K562 (cell line): ENCODE measurements around the gene ECI1. TPM values are rescaled to one million over a fixed set of nuclear protein-coding genes. Genes with fewer than 3 reads are reported as not detected.

Experiments used
- ATAC-seq: fragments of 200-7000 bp; cut with Tn5 transposase; 3 replicates; pipeline ENCODE4 v1.9.1; 2020; ENCODE audit warnings: moderate library complexity
- BruUV-seq: library from RNA; stranded (reverse); fragments of 400-500 nt; replicated peaks from 2 replicates; lab custom pipeline; 2021; lab: Mats Ljungman, UMichigan
- CTCF ChIA-PET: fragments of 300-600 bp; formaldehyde crosslinking; extraction: SDS; loops from one replicate; lab custom pipeline; 2021; ENCODE audit warnings: low intra/inter-chr PET ratio; lab: Yijun Ruan, JAX
- POLR2A ChIA-PET: fragments of 300-600, 350-650 bp; sonication (Branson Sonifier 250); formaldehyde crosslinking; extraction: SDS; loops from one replicate; lab custom pipeline; 2021; ENCODE audit warnings: antibody characterized with exemption, inconsistent platforms; lab: Yijun Ruan, JAX
- DNase-seq, 4 experiments: peaks; one replicate each; pipeline versions ENCODE4 v3.0.0 to v3.0.0-alpha.2; 2011 to 2018; ENCODE audit warnings: low spot score in 3 of 4, mixed read lengths in 3 of 4; ENCODE audit errors: extremely low read depth in 1 of 4
- FAIRE-seq: peaks from 2 replicates; lab custom pipeline; 2011; peaks lifted over from hg19 to GRCh38; lab: Jason Lieb, UNC
- H2AFZ ChIP-seq: 2 replicates; pipeline ENCODE4 v1.6.0; 2011; ENCODE audit warnings: low read depth, low read length, control low read depth, inconsistent platforms
- H3K27ac ChIP-seq: fragments of 200-600 bp; 3 replicates; pipeline ENCODE4 v1.8.0; 2011; ENCODE audit warnings: low read depth, mild to moderate bottlenecking, control low read depth, inconsistent platforms, low read length, moderate library complexity, mixed read lengths; ENCODE audit errors: extremely low read depth
- H3K27me3 ChIP-seq, 2 experiments: fragments of 300-600 bp in 1 of 2; 2 replicates in 1 of 2; 3 replicates in 1 of 2; pipeline versions ENCODE4 v1.6.0 to v1.8.0; 2011; ENCODE audit warnings: inconsistent platforms in 2 of 2, low read length in 2 of 2, mild to moderate bottlenecking in 1 of 2, mixed read lengths in 1 of 2, moderate library complexity in 1 of 2; ENCODE audit not compliant: control insufficient read depth in 2 of 2, insufficient read depth in 2 of 2
- H3K36me3 ChIP-seq: fragments of 300-600 bp; 3 replicates; pipeline ENCODE4 v1.8.0; 2011; ENCODE audit warnings: mild to moderate bottlenecking, low read length, inconsistent platforms; ENCODE audit not compliant: control insufficient read depth, insufficient read depth
- H3K4me1 ChIP-seq, 2 experiments: fragments of 200-600 bp in 1 of 2; replicated peaks in 1 of 2; 2 replicates in 1 of 2; 3 replicates in 1 of 2; pipeline versions ENCODE4 v1.5.1 to v1.8.0; 2011; ENCODE audit warnings: inconsistent platforms in 2 of 2, low read length in 2 of 2, mild to moderate bottlenecking in 1 of 2, mixed read lengths in 1 of 2, moderate library complexity in 1 of 2; ENCODE audit not compliant: control insufficient read depth in 2 of 2, insufficient read depth in 2 of 2
- H3K4me2 ChIP-seq: 2 replicates; pipeline ENCODE4 v1.6.1; 2011; ENCODE audit warnings: low read length, control low read depth, inconsistent platforms, mixed read lengths; ENCODE audit not compliant: insufficient read depth
- H3K4me3 ChIP-seq: fragments of 200-600 bp; sonication (generic), shearing (Covaris generic); 2 replicates; pipeline ENCODE4 v1.5.1; 2016; ENCODE audit warnings: control low read depth, inconsistent platforms
- H3K79me2 ChIP-seq: fragments of 200-600 bp; 3 replicates; pipeline ENCODE4 v1.8.0; 2011; ENCODE audit warnings: low read length, inconsistent platforms; ENCODE audit not compliant: control insufficient read depth, insufficient read depth
- H3K9ac ChIP-seq, 2 experiments: 2 replicates each; pipeline versions ENCODE4 v1.6.0 to v1.6.1; 2011; ENCODE audit warnings: low read depth in 2 of 2, low read length in 2 of 2, control low read depth in 1 of 2, inconsistent platforms in 1 of 2, mild to moderate bottlenecking in 1 of 2, mixed read lengths in 1 of 2; ENCODE audit not compliant: insufficient read depth in 1 of 2
- H3K9me1 ChIP-seq: one replicate; pipeline ENCODE4 v1.6.0; 2011; ENCODE audit warnings: inconsistent platforms, mild to moderate bottlenecking, low read length, moderate library complexity; ENCODE audit not compliant: control insufficient read depth, insufficient read depth
- H3K9me3 ChIP-seq: replicated peaks from 2 replicates; pipeline ENCODE4 v1.5.1; 2011; ENCODE audit warnings: low read depth, low read length, inconsistent platforms; ENCODE audit not compliant: control insufficient read depth, insufficient read depth
- H4K20me1 ChIP-seq: replicated peaks from 2 replicates; pipeline ENCODE4 v1.6.1; 2011; ENCODE audit warnings: low read length, inconsistent platforms, mixed read lengths; ENCODE audit not compliant: control insufficient read depth, insufficient read depth
- CHCHD3 ChIP-seq: fragments of 250-450 bp; sonication (Bioruptor Pico); IDR thresholded peaks from 2 replicates; pipeline ENCODE4 v2.1.2; 2022; ENCODE audit warnings: mild to moderate bottlenecking
- DACH1 ChIP-seq: fragments of 450-650 bp; IDR thresholded peaks from 2 replicates; pipeline ENCODE4 v1.6.1; 2018; ENCODE audit not compliant: partially characterized antibody
- ETS2 ChIP-seq: IDR thresholded peaks from 2 replicates; pipeline ENCODE4 v1.6.1; 2016; ENCODE audit warnings: borderline replicate concordance, missing genetic modification characterization, mild to moderate bottlenecking, moderate library complexity, missing compliant biosample characterization; ENCODE audit not compliant: poor library complexity, severe bottlenecking
- KLF1 ChIP-seq: fragments of 450-650 bp; IDR thresholded peaks from 2 replicates; pipeline ENCODE4 v1.6.1; 2016; ENCODE audit warnings: missing genetic modification characterization, missing compliant biosample characterization
- NR4A1 ChIP-seq, 2 experiments: fragments of 250-450 bp in 1 of 2; fragments of 450-650 bp in 1 of 2; sonication (Bioruptor Pico) in 1 of 2; IDR thresholded peaks; 2 replicates each; pipeline versions ENCODE4 v1.4.0 to v1.6.1; 2016 to 2020; ENCODE audit warnings: mild to moderate bottlenecking in 2 of 2, missing compliant biosample characterization in 1 of 2, missing genetic modification characterization in 1 of 2, moderate library complexity in 1 of 2
- POLR2G ChIP-seq: fragments of 200-400 bp; formaldehyde crosslinking; IDR thresholded peaks from 2 replicates; pipeline ENCODE4 v1.6.1; 2017; ENCODE audit warnings: low read depth, mild to moderate bottlenecking, antibody characterized with exemption, low read length, moderate library complexity
- ZBTB7A ChIP-seq: IDR thresholded peaks from 2 replicates; pipeline ENCODE4 v1.6.1; 2011; ENCODE audit warnings: low read depth, mild to moderate bottlenecking, low read length, moderate library complexity, borderline replicate concordance; ENCODE audit not compliant: control insufficient read depth
- ZFX ChIP-seq: sonication (generic); formaldehyde crosslinking; IDR thresholded peaks from 2 replicates; pipeline ENCODE4 v1.8.0; 2022; ENCODE audit warnings: mild to moderate bottlenecking, missing genetic modification reagents, moderate library complexity
- ZNF699 ChIP-seq: fragments of 250-450 bp; sonication (Bioruptor Pico); IDR thresholded peaks from 2 replicates; pipeline ENCODE4 v1.8.0; 2021; ENCODE audit warnings: mild to moderate bottlenecking, moderate library complexity; ENCODE audit not compliant: insufficient replicate concordance
- ZNF707 ChIP-seq: fragments of 250-450 bp; sonication (Bioruptor Pico); conservative IDR thresholded peaks from 2 replicates; pipeline ENCODE4 v1.8.0; 2022; ENCODE audit warnings: inconsistent platforms, mild to moderate bottlenecking, moderate library complexity
- WGBS: fragments of 100-300 bp; shearing (Covaris generic); methylation state at CpG from one replicate; pipeline ENCODE4 v1.1.6; 2016; ENCODE audit warnings: low coverage, mixed read lengths; ENCODE audit not compliant: insufficient coverage; ENCODE audit errors: missing lambda C conversion rate; 5-methylcytosine and 5-hydroxymethylcytosine counted together
- in situ Hi-C: fragments of 300-500 bp; cut with MboI; formaldehyde crosslinking; loops from 4 replicates; pipeline ENCODE4 v1.15.0; 2018; ENCODE audit warnings: inconsistent platforms, mixed read lengths
- intact Hi-C: fragments of 100-400 bp; cut with micrococcal nuclease; formaldehyde crosslinking; loops from 2 replicates; pipeline ENCODE4 v1.14.2; 2022
- polyA plus RNA-seq, 8 experiments: library from polyadenylated mRNA; depleted of rRNA in 4 of 8; stranded (reverse) in 5 of 8; unstranded in 3 of 8; fragments of >200 nt; fragmentation: Nextera tagmentation in 2 of 8; fragmentation: Illumina TruSeq in 1 of 8; extraction: Ambion mirVana in 2 of 8; extraction: Trizol in 1 of 8; gene quantifications; 2 replicates each; pipeline versions ENCODE4 v1.2.1 to v1.2.3, GENCODE V29; 2011 to 2014; ENCODE audit warnings: inconsistent platforms in 1 of 8, missing spikeins in 1 of 8
- total RNA-seq, 7 experiments: library from RNA; depleted of rRNA in 6 of 7; stranded (reverse); fragments of >200 nt in 6 of 7; fragmentation: Illumina TruSeq in 2 of 7; extraction: Trizol in 2 of 7; gene quantifications; 2 replicates each; pipeline versions ENCODE4 v1.2.1 to v1.2.3, GENCODE V29; 2011 to 2021; ENCODE audit warnings: low replicate concordance in 1 of 7
- TF ChIP-seq, protein P1 (sequence below): fragments of 450-650 bp; IDR thresholded peaks from 2 replicates; pipeline ENCODE4 v1.7.0; 2016; ENCODE audit warnings: borderline replicate concordance

ECI1 gene
- total and polyA plus RNA-seq, 9 of the 15 experiments (the other 6 are each of a cell fraction or from before 2014, with no cell fraction given) = 4.7 to 189 (median 54.0) TPM

DNA sequence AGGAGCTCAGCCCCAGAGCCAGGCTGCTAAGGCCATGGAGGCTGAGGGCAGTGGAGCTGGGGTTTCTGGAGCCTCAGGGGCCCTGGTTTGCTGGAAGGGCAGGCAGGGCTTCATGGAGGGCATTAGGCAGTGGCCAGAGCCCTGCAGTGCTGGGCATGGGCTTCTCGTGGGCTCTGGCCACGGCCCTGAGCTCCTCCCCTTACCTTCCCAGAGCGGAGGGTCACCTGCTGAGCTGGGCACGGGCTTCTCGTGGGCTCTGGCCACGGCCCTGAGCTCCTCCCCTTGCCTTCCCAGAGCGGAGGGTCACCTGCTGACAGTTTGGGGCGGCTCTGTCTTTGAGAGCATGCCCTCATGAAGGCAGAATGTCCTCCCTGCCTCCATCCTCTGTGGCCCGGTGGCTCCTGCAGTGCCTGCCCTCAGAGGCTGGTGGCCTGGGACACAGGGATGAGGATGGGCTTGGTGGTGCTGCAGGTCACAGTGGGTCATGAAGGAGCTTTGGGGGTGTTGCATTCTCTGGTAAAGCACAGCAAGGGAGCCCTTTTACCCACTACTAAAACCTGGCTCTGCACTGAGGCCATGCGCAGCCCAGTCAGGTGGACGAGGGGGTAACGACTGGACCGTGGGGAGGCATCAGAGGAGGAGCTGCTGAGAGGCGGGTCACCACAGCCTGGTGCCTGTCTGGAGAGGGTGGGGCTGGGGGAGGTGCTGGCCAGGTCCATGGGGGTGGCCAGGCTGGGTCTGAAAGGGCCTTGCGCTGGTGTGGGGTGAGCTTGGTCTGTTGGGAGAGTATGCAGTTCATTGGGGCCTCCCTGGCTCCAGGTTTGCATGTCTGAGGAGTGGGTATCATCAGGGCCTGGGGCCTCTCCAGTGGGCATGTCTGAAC is 19.4 kb upstream of the ECI1 start:
- ATAC-seq = no peak
- Histone ChIP-seq H3K4me2 (no peak overlapping the region), H3K4me3 (no peak overlapping the region), H2AFZ (no peak overlapping the region), H3K9ac (peak overlapping the region in 1 of 2 experiments; percentile 85; a peak in 2 of 4 replicates), H3K27ac (no peak overlapping the region), H3K9me1 (peaks cover 3% of the 10 kb centered on the region), H4K20me1 (peaks cover 4% of the 10 kb centered on the region), H3K4me1 (peaks cover 10 to 68% of the 10 kb centered on the region in 2 experiments; a peak in 4 of 5 replicates), H3K36me3 (peaks cover 10% of the 10 kb centered on the region; the same call in 2 of the 3 replicates), H3K9me3 (no peaks in the 10 kb centered on the region), H3K27me3 (no peaks in the 10 kb centered on the region), H3K79me2 (peaks cover 46% of the 10 kb centered on the region)
- TF ChIP-seq POLR2G = peak; percentile 3
- no peak for TF ChIP-seq CHCHD3 (CRISPR knock-in tag)
- WGBS = 79% methylated on average over 11 of the region's 15 CpGs
- ChIA-PET CTCF (no interaction called here), POLR2A (interaction anchor here (0.7 to 1.9 kb wide), 9 partner anchors 7 to 261 kb away, joined by 3 to 8 read pairs (median 3); partner anchors contain the start of gene ECI1)
- DNase-seq = no peak
- no peak for FAIRE-seq
- no TSS peak for BruUV-seq
- intact Hi-C loops (no loop called here), in situ Hi-C loops (no loop called here)

DNA sequence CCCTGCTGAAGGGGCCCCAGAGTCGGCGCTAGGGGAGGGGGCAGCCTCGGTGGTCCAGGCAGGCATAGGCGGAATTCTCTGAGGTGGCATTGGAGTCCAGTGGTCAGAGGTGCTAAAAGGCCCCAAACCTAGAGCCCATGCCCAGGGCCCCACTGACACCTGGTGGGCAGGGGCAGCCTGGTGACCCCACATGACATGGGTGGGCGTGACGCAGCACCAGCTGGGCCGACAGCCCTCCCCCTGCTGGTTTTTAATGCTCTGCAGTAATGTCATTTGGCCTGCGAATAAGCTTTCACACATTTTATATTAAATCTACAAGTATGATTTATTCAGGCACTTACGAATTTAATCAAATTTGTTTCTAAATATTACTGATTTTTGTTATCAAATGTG is 18.7 kb upstream of the ECI1 start:
- POLR2A ChIA-PET = interaction anchor here (1.0 to 2.1 kb wide), 5 partner anchors 9 to 32 kb away, joined by 3 to 14 read pairs (median 3); partner anchors contain the start of gene ECI1
- DNase-seq (no peak), FAIRE-seq (no peak), ATAC-seq (no peak)
- no TSS peak for BruUV-seq
- no peaks in the 10 kb centered on the region for H3K9me3 ChIP-seq
- H3K27me3 ChIP-seq = no peaks in the 10 kb centered on the region
- 79% methylated on average over 9 of the region's 9 CpGs for WGBS
- H4K20me1 ChIP-seq = peaks cover 12% of the 10 kb centered on the region
- H3K79me2 ChIP-seq = peaks cover 54% of the 10 kb centered on the region
- peaks cover 3% of the 10 kb centered on the region for H3K9me1 ChIP-seq
- no peak overlapping the region for H2AFZ ChIP-seq
- in situ Hi-C loops = no loop called here
- H3K9ac ChIP-seq = peak overlapping the region in 1 of 2 experiments; percentile 14; a peak in 1 of 4 replicates
- intact Hi-C loops = no loop called here
- peaks cover 18% of the 10 kb centered on the region; the same call in 2 of the 3 replicates for H3K36me3 ChIP-seq
- H3K4me3 ChIP-seq = no peak overlapping the region
- no peak overlapping the region for H3K27ac ChIP-seq
- no peak overlapping the region for H3K4me2 ChIP-seq
- CTCF ChIA-PET = no interaction called here
- H3K4me1 ChIP-seq = peaks cover 13 to 67% of the 10 kb centered on the region in 2 experiments; a peak in 4 of 5 replicates
- TF ChIP-seq, protein P1, sequence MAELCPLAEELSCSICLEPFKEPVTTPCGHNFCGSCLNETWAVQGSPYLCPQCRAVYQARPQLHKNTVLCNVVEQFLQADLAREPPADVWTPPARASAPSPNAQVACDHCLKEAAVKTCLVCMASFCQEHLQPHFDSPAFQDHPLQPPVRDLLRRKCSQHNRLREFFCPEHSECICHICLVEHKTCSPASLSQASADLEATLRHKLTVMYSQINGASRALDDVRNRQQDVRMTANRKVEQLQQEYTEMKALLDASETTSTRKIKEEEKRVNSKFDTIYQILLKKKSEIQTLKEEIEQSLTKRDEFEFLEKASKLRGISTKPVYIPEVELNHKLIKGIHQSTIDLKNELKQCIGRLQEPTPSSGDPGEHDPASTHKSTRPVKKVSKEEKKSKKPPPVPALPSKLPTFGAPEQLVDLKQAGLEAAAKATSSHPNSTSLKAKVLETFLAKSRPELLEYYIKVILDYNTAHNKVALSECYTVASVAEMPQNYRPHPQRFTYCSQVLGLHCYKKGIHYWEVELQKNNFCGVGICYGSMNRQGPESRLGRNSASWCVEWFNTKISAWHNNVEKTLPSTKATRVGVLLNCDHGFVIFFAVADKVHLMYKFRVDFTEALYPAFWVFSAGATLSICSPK = no peak
- peak; percentile 19; the same call in 1 of the 2 replicates for TF ChIP-seq ZFX (CRISPR knock-in tag)
- no peak for TF ChIP-seq ZNF707
- TF ChIP-seq KLF1 (tag) = no peak
- 0 out of 2 replicates have a peak, but pooled peaks have one; percentile 34 for TF ChIP-seq ZBTB7A
- TF ChIP-seq DACH1 = peak; percentile 26
- no peak for TF ChIP-seq ETS2 (tag)
- TF ChIP-seq ZNF699 (CRISPR knock-in tag) = no peak
- no peak for TF ChIP-seq NR4A1 (CRISPR knock-in tag; IDR thresholded peaks at IDR 0.05)
- no peak for TF ChIP-seq NR4A1 (tag; IDR thresholded peaks at IDR 0.05)
